MM.1S (cell line): ENCODE data around the gene PEDS1.
"Not testable (repeated sequence)": the region's sequence is repeated elsewhere in the genome, so short reads cannot be mapped to it uniquely, and the experiment has no call there.

Source experiments
- DNase-seq: peaks from one replicate; pipeline ENCODE4 v3.0.0-alpha.2; 2015
- H2AFZ ChIP-seq: fragments of 300-600 bp; sonication (generic); 2 replicates; pipeline ENCODE4 v1.6.0; 2016; ENCODE audit warnings: antibody characterized with exemption, low read length
- H3F3A ChIP-seq: fragments of 300-600 bp; sonication (generic); 2 replicates; pipeline ENCODE4 v1.6.1; 2016; ENCODE audit warnings: mild to moderate bottlenecking, antibody characterized with exemption, low read length, moderate library complexity, mixed read lengths; ENCODE audit not compliant: insufficient read depth
- H3K27ac ChIP-seq: fragments of 300-600 bp; sonication (generic); 2 replicates; pipeline ENCODE4 v1.5.1; 2016; ENCODE audit warnings: mild to moderate bottlenecking, low read length
- H3K27me3 ChIP-seq: fragments of 300-600 bp; sonication (generic); replicated peaks from 2 replicates; pipeline ENCODE4 v1.6.0; 2016; ENCODE audit warnings: low read length; ENCODE audit not compliant: insufficient read depth
- H3K36me3 ChIP-seq: fragments of 300-600 bp; sonication (generic); replicated peaks from 2 replicates; pipeline ENCODE4 v1.6.1; 2016; ENCODE audit warnings: mild to moderate bottlenecking, low read length, mixed read lengths; ENCODE audit not compliant: insufficient read depth
- H3K4me1 ChIP-seq: fragments of 300-600 bp; sonication (generic); 2 replicates; pipeline ENCODE4 v1.6.1; 2016; ENCODE audit warnings: low read length, mixed read lengths
- H3K4me2 ChIP-seq: fragments of 300-600 bp; sonication (generic); 2 replicates; pipeline ENCODE4 v1.6.0; 2016; ENCODE audit warnings: low read depth, low read length
- H3K4me3 ChIP-seq: fragments of 300-600 bp; sonication (generic); 2 replicates; pipeline ENCODE4 v1.5.1; 2016; ENCODE audit warnings: low read length, mixed read lengths
- H3K79me2 ChIP-seq: fragments of 300-600 bp; sonication (generic); 2 replicates; pipeline ENCODE4 v1.6.1; 2016; ENCODE audit warnings: mixed run types, low read length, mixed read lengths
- H3K9ac ChIP-seq: fragments of 300-600 bp; sonication (generic); 2 replicates; pipeline ENCODE4 v1.6.1; 2016; ENCODE audit warnings: low read length, mixed read lengths
- H3K9me2 ChIP-seq: fragments of 300-600 bp; sonication (generic); replicated peaks from 2 replicates; pipeline ENCODE4 v1.6.1; 2016; ENCODE audit warnings: mild to moderate bottlenecking, low read length, mixed read lengths; ENCODE audit not compliant: insufficient read depth
- H3K9me3 ChIP-seq: fragments of 300-600 bp; sonication (generic); replicated peaks from 2 replicates; pipeline ENCODE4 v1.6.1; 2016; ENCODE audit warnings: mild to moderate bottlenecking, low read length, mixed read lengths; ENCODE audit not compliant: insufficient read depth
- H4K20me1 ChIP-seq: fragments of 300-600 bp; sonication (generic); 2 replicates; pipeline ENCODE4 v1.6.1; 2016; ENCODE audit warnings: mild to moderate bottlenecking, low read length, moderate library complexity, mixed read lengths; ENCODE audit not compliant: insufficient read depth
- EZH2 ChIP-seq: fragments of 300-600 bp; sonication (generic); optimal IDR thresholded peaks from 2 replicates; pipeline ENCODE3; 2017; ENCODE audit warnings: low read depth, mild to moderate bottlenecking, antibody characterized with exemption, low read length, mixed read lengths
- EZH2phosphoT487 ChIP-seq: fragments of 300-600 bp; sonication (generic); IDR thresholded peaks from 2 replicates; pipeline ENCODE4 v1.6.1; 2018; ENCODE audit warnings: antibody characterized with exemption, low read length
- TF ChIP-seq, protein P1 (sequence below): fragments of 300-600 bp; sonication (generic); IDR thresholded peaks from 2 replicates; pipeline ENCODE4 v1.5.1; 2016; ENCODE audit warnings: antibody characterized with exemption, low read length, mixed read lengths

PEDS1 gene

DNA sequence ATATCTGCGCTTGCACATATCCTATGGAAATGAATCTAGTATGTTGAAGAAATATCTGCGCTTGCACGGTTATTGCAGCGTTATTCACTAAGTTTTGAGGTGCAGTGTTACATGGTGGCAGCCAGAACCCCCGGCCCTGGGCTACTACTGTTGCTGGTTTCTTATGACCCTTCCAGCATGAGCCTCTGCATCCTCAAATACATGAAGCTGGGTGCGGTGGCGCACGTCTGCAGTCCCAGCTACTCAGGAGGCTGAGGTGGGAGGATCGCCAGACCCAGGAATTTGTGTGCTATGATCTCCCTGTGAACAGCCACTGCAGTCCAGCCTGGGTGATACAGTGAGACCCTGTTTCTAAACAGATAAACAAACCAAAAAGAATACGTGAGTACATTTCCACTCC lies 27.8 kb upstream of the PEDS1 start:
- TF ChIP-seq, protein P1, sequence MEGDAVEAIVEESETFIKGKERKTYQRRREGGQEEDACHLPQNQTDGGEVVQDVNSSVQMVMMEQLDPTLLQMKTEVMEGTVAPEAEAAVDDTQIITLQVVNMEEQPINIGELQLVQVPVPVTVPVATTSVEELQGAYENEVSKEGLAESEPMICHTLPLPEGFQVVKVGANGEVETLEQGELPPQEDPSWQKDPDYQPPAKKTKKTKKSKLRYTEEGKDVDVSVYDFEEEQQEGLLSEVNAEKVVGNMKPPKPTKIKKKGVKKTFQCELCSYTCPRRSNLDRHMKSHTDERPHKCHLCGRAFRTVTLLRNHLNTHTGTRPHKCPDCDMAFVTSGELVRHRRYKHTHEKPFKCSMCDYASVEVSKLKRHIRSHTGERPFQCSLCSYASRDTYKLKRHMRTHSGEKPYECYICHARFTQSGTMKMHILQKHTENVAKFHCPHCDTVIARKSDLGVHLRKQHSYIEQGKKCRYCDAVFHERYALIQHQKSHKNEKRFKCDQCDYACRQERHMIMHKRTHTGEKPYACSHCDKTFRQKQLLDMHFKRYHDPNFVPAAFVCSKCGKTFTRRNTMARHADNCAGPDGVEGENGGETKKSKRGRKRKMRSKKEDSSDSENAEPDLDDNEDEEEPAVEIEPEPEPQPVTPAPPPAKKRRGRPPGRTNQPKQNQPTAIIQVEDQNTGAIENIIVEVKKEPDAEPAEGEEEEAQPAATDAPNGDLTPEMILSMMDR = no peak
- no peak for TF ChIP-seq EZH2
- TF ChIP-seq EZH2phosphoT487 = no peak
- Histone ChIP-seq H3K4me3 (no peak overlapping the region), H3K9ac (no peak overlapping the region), H3K27me3 (peaks cover 24% of the 10 kb centered on the region), H3K4me2 (no peak overlapping the region), H3K9me3 (no peaks in the 10 kb centered on the region), H2AFZ (no peak overlapping the region), H3K27ac (no peak overlapping the region), H3K4me1 (no peaks in the 10 kb centered on the region), H3K9me2 (no peaks in the 10 kb centered on the region), H3K36me3 (no peaks in the 10 kb centered on the region), H3F3A (no peaks in the 10 kb centered on the region), H3K79me2 (no peaks in the 10 kb centered on the region), H4K20me1 (no peaks in the 10 kb centered on the region)
- DNase-seq = no peak

DNA sequence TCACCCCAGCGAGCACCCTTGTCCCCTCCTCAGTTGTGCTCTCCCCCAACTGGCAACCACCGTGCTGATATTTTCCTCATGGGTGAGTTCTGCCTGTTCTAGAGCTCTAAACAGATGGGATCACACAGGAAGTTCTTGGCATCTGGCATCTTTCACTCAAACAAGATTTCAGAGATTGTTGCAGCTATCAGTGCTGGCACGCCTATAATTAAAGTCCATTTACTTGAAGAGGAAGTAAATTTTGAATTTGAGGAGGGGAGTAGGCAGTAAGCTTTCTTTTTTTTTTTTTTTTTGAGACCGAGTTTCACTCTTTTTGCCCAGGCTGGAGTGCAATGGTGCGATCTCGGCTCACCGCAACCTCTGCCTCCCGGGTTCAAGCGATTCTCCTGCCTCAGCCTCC lies 25.1 kb upstream of the PEDS1 start:
- not testable (repeated sequence) for H3K9me2 ChIP-seq, DNase-seq, H3K9me3 ChIP-seq, H3K27ac ChIP-seq, H4K20me1 ChIP-seq, H3K9ac ChIP-seq, H3K4me1 ChIP-seq, H3K79me2 ChIP-seq, H3K27me3 ChIP-seq, H3F3A ChIP-seq, H2AFZ ChIP-seq, H3K4me3 ChIP-seq, H3K4me2 ChIP-seq, H3K36me3 ChIP-seq

DNA sequence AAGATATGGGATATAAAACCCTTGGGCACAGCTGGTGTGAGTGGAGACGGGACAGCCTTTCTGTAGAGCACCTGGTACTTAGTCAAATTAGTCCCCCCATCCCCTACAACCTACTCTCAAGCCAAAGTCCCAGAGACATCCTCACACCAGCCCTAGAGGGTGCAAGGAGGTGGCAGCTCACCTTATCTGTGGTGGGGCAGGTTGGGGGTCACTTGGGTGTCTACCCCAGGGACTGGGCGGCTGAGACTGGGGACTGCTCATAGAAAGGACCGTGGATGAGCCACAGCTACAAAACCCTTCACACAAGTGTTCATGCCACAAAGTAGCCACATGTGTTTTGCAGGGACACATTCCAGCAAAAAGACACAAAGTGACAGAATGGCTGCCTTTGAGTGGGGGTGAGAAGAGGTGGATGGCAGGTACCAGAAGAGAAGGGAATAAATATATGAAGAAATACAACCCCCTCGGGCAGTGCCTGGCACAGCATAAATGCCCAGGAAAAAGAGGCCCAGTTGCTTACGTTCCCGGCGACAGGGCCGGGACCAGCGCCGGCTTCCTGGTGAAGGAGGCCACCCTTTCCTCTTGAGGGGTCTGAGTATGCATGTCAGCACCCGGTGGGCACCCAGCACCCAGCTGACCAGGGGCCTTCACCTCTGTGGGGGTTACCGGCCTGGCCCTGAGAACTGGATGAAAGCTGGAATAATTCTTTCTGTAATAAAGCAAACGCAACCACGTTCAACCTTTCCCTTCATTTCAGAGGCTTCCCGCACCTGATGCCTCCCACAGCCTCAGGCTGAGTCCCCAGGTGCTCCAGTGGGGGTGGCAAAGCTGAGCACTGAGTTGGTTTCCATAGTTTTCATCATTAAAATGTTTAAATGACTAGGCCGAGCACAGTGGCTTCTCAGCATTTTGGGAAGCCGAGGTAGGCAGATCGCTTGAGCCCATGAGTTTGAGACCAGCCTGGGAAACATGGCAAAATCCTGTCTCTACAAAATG lies 22.7 kb upstream of the PEDS1 start:
- H2AFZ ChIP-seq = no peak overlapping the region
- H3K9me2 ChIP-seq = no peaks in the 10 kb centered on the region
- no peaks in the 10 kb centered on the region for H3F3A ChIP-seq
- no peak overlapping the region for H3K27ac ChIP-seq
- TF ChIP-seq EZH2 (no peak), EZH2phosphoT487 (no peak)
- TF ChIP-seq, protein P1 = no peak
- no peak overlapping the region for H3K9ac ChIP-seq
- no peak overlapping the region for H3K4me3 ChIP-seq
- no peaks in the 10 kb centered on the region for H4K20me1 ChIP-seq
- H3K9me3 ChIP-seq = no peaks in the 10 kb centered on the region
- H3K36me3 ChIP-seq = no peaks in the 10 kb centered on the region
- no peaks in the 10 kb centered on the region for H3K79me2 ChIP-seq
- DNase-seq = no peak
- no peak overlapping the region for H3K4me2 ChIP-seq
- H3K4me1 ChIP-seq = no peaks in the 10 kb centered on the region
- no peaks in the 10 kb centered on the region for H3K27me3 ChIP-seq

DNA sequence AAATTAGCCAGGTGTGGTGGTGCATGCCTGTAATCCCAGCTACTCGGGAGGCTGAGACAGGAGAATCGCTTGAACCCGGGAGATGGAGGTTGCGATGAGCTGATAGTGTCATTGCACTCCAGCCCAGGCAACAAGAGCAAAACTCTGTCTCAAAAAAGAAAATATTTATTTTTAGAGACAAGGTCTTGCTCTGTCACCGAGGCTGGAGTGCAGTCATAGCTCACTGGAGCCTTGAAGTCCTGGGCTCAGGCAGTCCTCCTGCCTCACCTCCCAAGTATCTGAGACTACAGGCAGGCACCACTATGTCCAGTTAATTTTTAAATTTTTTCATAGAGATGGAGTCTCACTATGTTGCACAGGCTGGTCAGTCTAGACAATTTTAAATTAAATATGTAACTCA lies 20.9 kb upstream of the PEDS1 start:
- Histone ChIP-seq H3K36me3 (no peaks in the 10 kb centered on the region), H3K9me2 (no peaks in the 10 kb centered on the region), H3K4me1 (no peaks in the 10 kb centered on the region), H3K27me3 (no peaks in the 10 kb centered on the region), H3F3A (no peaks in the 10 kb centered on the region), H3K9ac (no peak overlapping the region), H3K4me3 (no peak overlapping the region), H3K4me2 (no peak overlapping the region), H2AFZ (no peak overlapping the region), H3K9me3 (no peaks in the 10 kb centered on the region), H3K27ac (no peak overlapping the region), H4K20me1 (no peaks in the 10 kb centered on the region), H3K79me2 (no peaks in the 10 kb centered on the region)
- DNase-seq = no peak
- no peak for TF ChIP-seq EZH2phosphoT487
- TF ChIP-seq EZH2 = no peak
- TF ChIP-seq, protein P1 = no peak
